B cell (primary cell): ENCODE results near the gene KCND2. TPM values are rescaled to one million over a fixed set of nuclear protein-coding genes. Genes with fewer than 3 reads are reported as not detected.

Experiments
- ATAC-seq: fragments of 200-7000 bp; cut with Tn5 transposase; one replicate; pipeline ENCODE4 v1.10.0; 2021; ENCODE audit warnings: low read depth, mild to moderate bottlenecking, moderate number of reproducible peaks, moderate library complexity
- CTCF ChIA-PET: fragments of 350-600 bp; sonication (Branson Sonifier 250); formaldehyde crosslinking; loops from one replicate; lab custom pipeline; 2021; ENCODE audit warnings: antibody characterized with exemption, inconsistent platforms; lab: Charles Lee
- POLR2A ChIA-PET: fragments of 350-600 bp; sonication (Branson Sonifier 250); formaldehyde crosslinking; loops from one replicate; lab custom pipeline; 2021; ENCODE audit warnings: antibody characterized with exemption; lab: Charles Lee
- DNase-seq: peaks from one replicate; pipeline ENCODE4 v3.0.0; 2013
- H2AFZ ChIP-seq: 2 replicates; pipeline ENCODE4 v1.6.1; 2012; ENCODE audit warnings: mild to moderate bottlenecking, low read depth, low read length; ENCODE audit not compliant: insufficient read depth, poor library complexity, severe bottlenecking
- H3K27ac ChIP-seq, 2 donors: 1 replicate in 1 of 2; 2 replicates in 1 of 2; pipeline ENCODE4 v1.5.1; 2012 to 2013; ENCODE audit warnings: low read length in 2 of 2, mild to moderate bottlenecking in 2 of 2, moderate library complexity in 1 of 2
- H3K27me3 ChIP-seq, 4 experiments: fragments of 200-600 bp in 1 of 4; sonication (generic) in 1 of 4; replicated peaks in 1 of 4; 1 replicate in 2 of 4; 2 replicates in 2 of 4; pipeline versions ENCODE4 v1.6.1 to v1.7.0; 2013 to 2016; ENCODE audit warnings: low read length in 3 of 4, mild to moderate bottlenecking in 2 of 4, mixed read lengths in 1 of 4, moderate library complexity in 1 of 4; ENCODE audit not compliant: insufficient read depth in 4 of 4, control insufficient read depth in 3 of 4; ENCODE audit errors: control extremely low read depth in 1 of 4
- H3K36me3 ChIP-seq, 2 experiments: replicated peaks in 1 of 2; 1 replicate in 1 of 2; 2 replicates in 1 of 2; pipeline versions ENCODE4 v1.6.1 to v1.7.1; 2013; ENCODE audit warnings: low read length in 1 of 2; ENCODE audit not compliant: insufficient read depth in 2 of 2, control insufficient read depth in 1 of 2; ENCODE audit errors: control extremely low read depth in 1 of 2, extremely low read depth in 1 of 2
- H3K4me1 ChIP-seq, 2 donors: fragments of 200-600 bp in 1 of 2; sonication (generic) in 1 of 2; 1 replicate in 1 of 2; 2 replicates in 1 of 2; pipeline versions ENCODE4 v1.5.1 to v1.6.1; 2013 to 2017; ENCODE audit warnings: low read length in 2 of 2; ENCODE audit not compliant: control insufficient read depth in 2 of 2, insufficient read depth in 2 of 2
- H3K4me2 ChIP-seq: replicated peaks from 2 replicates; pipeline ENCODE3; 2012; ENCODE audit warnings: mild to moderate bottlenecking, low read depth, low read length; ENCODE audit not compliant: poor library complexity, severe bottlenecking
- H3K4me3 ChIP-seq, 5 experiments: fragments of 200-600 bp in 1 of 5; sonication (generic) in 1 of 5; 1 replicate in 3 of 5; 2 replicates in 2 of 5; pipeline versions ENCODE4 v1.5.1 to v1.7.0; 2011 to 2016; ENCODE audit warnings: low read length in 4 of 5, mild to moderate bottlenecking in 4 of 5, low read depth in 2 of 5, control low read depth in 1 of 5, moderate library complexity in 1 of 5; ENCODE audit not compliant: insufficient read depth in 1 of 5; ENCODE audit errors: control extremely low read depth in 1 of 5, extremely low read depth in 1 of 5
- H3K79me2 ChIP-seq: fragments of 200-600 bp; sonication (generic); one replicate; pipeline ENCODE4 v1.6.0; 2016; ENCODE audit warnings: low read length; ENCODE audit not compliant: control insufficient read depth, insufficient read depth
- H3K9ac ChIP-seq: fragments of 200-600 bp; sonication (generic); 2 replicates; pipeline ENCODE4 v1.6.1; 2017; ENCODE audit warnings: mild to moderate bottlenecking, low read length, moderate library complexity
- H3K9me3 ChIP-seq, 3 donors: one replicate each; pipeline versions ENCODE4 v1.6.1 to v1.7.1; 2013; ENCODE audit warnings: low read length in 2 of 3; ENCODE audit not compliant: control insufficient read depth in 2 of 3, insufficient read depth in 1 of 3; ENCODE audit errors: control extremely low read depth in 1 of 3
- H4K20me1 ChIP-seq: 2 replicates; pipeline ENCODE4 v1.6.0; 2012; ENCODE audit warnings: mild to moderate bottlenecking, low read length; ENCODE audit not compliant: insufficient read depth, control insufficient read depth, poor library complexity, severe bottlenecking
- H3K27ac Mint-ChIP-seq: one replicate; pipeline ENCODE4 v1.8.0; 2021; ENCODE audit warnings: mixed read lengths
- H3K27me3 Mint-ChIP-seq: one replicate; pipeline ENCODE4 v1.8.0; 2021; ENCODE audit warnings: mixed read lengths
- H3K4me1 Mint-ChIP-seq: one replicate; pipeline ENCODE4 v1.8.0; 2021; ENCODE audit warnings: mixed read lengths
- H3K4me3 Mint-ChIP-seq: one replicate; pipeline ENCODE4 v1.8.0; 2021; ENCODE audit warnings: mixed read lengths
- H3K9me3 Mint-ChIP-seq: one replicate; pipeline ENCODE4 v1.8.0; 2022; ENCODE audit warnings: mixed read lengths; ENCODE audit not compliant: insufficient read depth
- EZH2 ChIP-seq: IDR thresholded peaks from 2 replicates; pipeline ENCODE4 v1.6.1; 2012; ENCODE audit warnings: borderline replicate concordance, low read depth, mild to moderate bottlenecking, moderate library complexity, low read length; ENCODE audit not compliant: insufficient read depth, poor library complexity, severe bottlenecking
- WGBS: methylation state at CpG from one replicate; pipeline ENCODE4 v1.1.5; 2013; ENCODE audit warnings: missing lambda C conversion rate; ENCODE audit not compliant: insufficient coverage; 5-methylcytosine and 5-hydroxymethylcytosine counted together
- intact Hi-C: fragments of 100-400 bp; cut with micrococcal nuclease; formaldehyde crosslinking; loops from one replicate; pipeline ENCODE4 v1.10.0; 2022
- polyA plus RNA-seq: library from polyadenylated mRNA; depleted of rRNA; stranded (reverse); fragments of >200 nt; gene quantifications from 2 replicates; pipeline ENCODE4 v1.2.3, GENCODE V29; 2012
- total RNA-seq, 2 donors: library from RNA; stranded (reverse); fragments of 120-200 nt in 1 of 2; gene quantifications; 1 replicate in 1 of 2; 2 replicates in 1 of 2; pipeline versions ENCODE4 v1.2.3 to v1.2.4, GENCODE V29; 2013 to 2022
- TF ChIP-seq, protein P1 (sequence below): fragments of 200-600 bp; IDR thresholded peaks from one replicate; pipeline ENCODE4 v1.8.0; 2022; ENCODE audit warnings: antibody characterized with exemption, mild to moderate bottlenecking

KCND2 gene
- total and polyA plus RNA-seq, 2 donors (not counting 1 experiment from before 2014, with no cell fraction given) = not detected

DNA sequence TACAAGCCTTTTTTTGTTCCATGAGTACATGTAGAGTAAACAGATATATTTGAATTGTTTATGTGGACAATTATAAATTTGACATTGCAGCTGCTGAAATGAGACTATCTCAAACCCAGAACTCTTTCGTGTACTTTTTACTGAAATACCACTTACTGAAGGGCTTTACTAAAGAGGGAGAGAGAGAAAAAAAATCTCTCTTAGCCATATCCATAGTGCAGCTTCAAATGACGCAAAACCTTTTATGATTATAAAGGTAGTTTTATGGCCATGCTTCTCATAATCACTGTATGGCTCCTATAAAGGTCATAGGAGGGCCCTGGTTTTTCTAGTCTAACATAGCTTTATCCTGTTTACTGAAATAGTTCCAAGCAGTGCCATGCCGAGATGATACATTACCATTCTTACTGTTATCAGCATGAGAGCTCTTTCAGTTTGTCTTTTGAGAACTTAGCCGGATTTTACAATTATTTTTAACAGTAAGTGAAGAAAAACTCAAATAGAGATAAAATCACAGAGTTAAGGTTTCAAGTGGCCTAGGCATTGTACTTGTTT is 35.1 kb downstream of the KCND2 start:
- no peak overlapping the region for H3K27ac Mint-ChIP-seq
- ChIA-PET POLR2A (no interaction called here), CTCF (no interaction called here)
- H3K9me3 Mint-ChIP-seq = no peaks in the 10 kb centered on the region
- H3K27me3 ChIP-seq = no peaks in the 10 kb centered on the region
- intact Hi-C loops = no loop called here
- H4K20me1 ChIP-seq = no peaks in the 10 kb centered on the region
- H3K36me3 ChIP-seq = no peaks in the 10 kb centered on the region
- no peak for DNase-seq
- H3K9me3 ChIP-seq = no peaks in the 10 kb centered on the region
- ATAC-seq = no peak
- no peak overlapping the region for H3K4me3 ChIP-seq
- no peak overlapping the region for H3K4me2 ChIP-seq
- H3K9ac ChIP-seq = no peak overlapping the region
- no CpG with 5 or more reads among the region's 4 CpGs for WGBS
- H3K4me1 Mint-ChIP-seq = no peaks in the 10 kb centered on the region
- no peak overlapping the region for H3K27ac ChIP-seq
- H2AFZ ChIP-seq = no peak overlapping the region
- no peaks in the 10 kb centered on the region for H3K4me1 ChIP-seq
- TF ChIP-seq, protein P1, sequence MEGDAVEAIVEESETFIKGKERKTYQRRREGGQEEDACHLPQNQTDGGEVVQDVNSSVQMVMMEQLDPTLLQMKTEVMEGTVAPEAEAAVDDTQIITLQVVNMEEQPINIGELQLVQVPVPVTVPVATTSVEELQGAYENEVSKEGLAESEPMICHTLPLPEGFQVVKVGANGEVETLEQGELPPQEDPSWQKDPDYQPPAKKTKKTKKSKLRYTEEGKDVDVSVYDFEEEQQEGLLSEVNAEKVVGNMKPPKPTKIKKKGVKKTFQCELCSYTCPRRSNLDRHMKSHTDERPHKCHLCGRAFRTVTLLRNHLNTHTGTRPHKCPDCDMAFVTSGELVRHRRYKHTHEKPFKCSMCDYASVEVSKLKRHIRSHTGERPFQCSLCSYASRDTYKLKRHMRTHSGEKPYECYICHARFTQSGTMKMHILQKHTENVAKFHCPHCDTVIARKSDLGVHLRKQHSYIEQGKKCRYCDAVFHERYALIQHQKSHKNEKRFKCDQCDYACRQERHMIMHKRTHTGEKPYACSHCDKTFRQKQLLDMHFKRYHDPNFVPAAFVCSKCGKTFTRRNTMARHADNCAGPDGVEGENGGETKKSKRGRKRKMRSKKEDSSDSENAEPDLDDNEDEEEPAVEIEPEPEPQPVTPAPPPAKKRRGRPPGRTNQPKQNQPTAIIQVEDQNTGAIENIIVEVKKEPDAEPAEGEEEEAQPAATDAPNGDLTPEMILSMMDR = no peak
- H3K79me2 ChIP-seq = no peaks in the 10 kb centered on the region
- H3K27me3 Mint-ChIP-seq = no peaks in the 10 kb centered on the region
- H3K4me3 Mint-ChIP-seq = no peak overlapping the region

DNA sequence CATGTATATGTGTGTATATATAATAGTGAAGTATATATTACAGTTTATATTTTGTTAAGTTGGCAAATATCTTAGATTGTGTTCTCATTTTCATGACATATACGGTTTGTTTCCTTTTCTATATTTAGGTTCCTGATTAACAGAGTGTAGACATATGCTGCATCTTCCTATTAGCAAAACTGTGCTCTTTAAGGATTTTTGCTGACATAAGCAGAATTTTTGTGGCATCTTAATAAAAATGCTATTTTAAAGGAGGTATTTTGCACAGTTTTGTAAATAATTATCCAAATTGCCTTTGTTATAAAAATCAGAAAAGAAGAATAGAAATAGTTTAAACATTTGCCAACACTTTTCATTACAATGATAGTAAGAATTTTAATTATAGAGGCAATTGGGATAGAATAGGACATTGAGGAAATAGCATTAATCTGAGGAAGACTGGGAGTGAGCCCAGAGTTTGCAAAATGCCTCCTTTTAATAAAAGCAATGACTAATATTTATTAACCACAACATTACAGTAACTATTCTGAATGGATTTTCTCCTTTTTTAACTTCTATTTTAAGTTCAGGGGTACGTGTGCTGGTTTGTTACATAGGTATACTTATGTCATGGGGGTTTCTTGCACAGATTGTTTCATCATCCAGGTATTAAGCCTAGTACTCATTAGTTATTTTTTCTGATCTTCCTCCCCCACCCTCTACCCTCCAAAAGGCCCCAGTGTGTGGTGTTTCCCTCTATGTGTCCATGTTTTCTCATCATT is 38.2 kb downstream of the KCND2 start:
- H3K4me1 ChIP-seq = no peaks in the 10 kb centered on the region
- no peak for DNase-seq
- no peaks in the 10 kb centered on the region for H3K27me3 Mint-ChIP-seq
- no peak overlapping the region for H3K27ac ChIP-seq
- H2AFZ ChIP-seq = no peak overlapping the region
- H3K9me3 Mint-ChIP-seq = no peaks in the 10 kb centered on the region
- H3K79me2 ChIP-seq = no peaks in the 10 kb centered on the region
- no peak overlapping the region for H3K4me3 ChIP-seq
- WGBS = no CpG with 5 or more reads among the region's 2 CpGs
- H3K4me3 Mint-ChIP-seq = no peak overlapping the region
- no peak for ATAC-seq
- H3K36me3 ChIP-seq = no peaks in the 10 kb centered on the region
- no peak for TF ChIP-seq EZH2
- TF ChIP-seq, protein P1 = no peak
- ChIA-PET CTCF (no interaction called here), POLR2A (no interaction called here)
- no peak overlapping the region for H3K4me2 ChIP-seq
- no peaks in the 10 kb centered on the region for H3K9me3 ChIP-seq
- intact Hi-C loops = no loop called here
- H3K27me3 ChIP-seq = no peaks in the 10 kb centered on the region
- H3K27ac Mint-ChIP-seq = no peak overlapping the region
- no peaks in the 10 kb centered on the region for H3K4me1 Mint-ChIP-seq
- H4K20me1 ChIP-seq = no peaks in the 10 kb centered on the region
- H3K9ac ChIP-seq = no peak overlapping the region
